Fibroblast of lung (primary cell): ENCODE data around the gene THSD7A.

Experiments
- EZH2 ChIP-seq: IDR thresholded peaks from 2 replicates; pipeline ENCODE4 v1.5.1; 2012; ENCODE audit warnings: low read length, control low read depth, mild to moderate bottlenecking; ENCODE audit errors: missing control alignments
- TF ChIP-seq, protein P1 (sequence below), 2 donors: IDR thresholded peaks in 1 of 2; conservative IDR thresholded peaks in 1 of 2; 1 replicate in 1 of 2; 2 replicates in 1 of 2; pipeline ENCODE4 v1.5.1; 2011 to 2012; ENCODE audit warnings: low read length in 2 of 2, control low read depth in 1 of 2, inconsistent platforms in 1 of 2, low read depth in 1 of 2, mild to moderate bottlenecking in 1 of 2

DNA sequence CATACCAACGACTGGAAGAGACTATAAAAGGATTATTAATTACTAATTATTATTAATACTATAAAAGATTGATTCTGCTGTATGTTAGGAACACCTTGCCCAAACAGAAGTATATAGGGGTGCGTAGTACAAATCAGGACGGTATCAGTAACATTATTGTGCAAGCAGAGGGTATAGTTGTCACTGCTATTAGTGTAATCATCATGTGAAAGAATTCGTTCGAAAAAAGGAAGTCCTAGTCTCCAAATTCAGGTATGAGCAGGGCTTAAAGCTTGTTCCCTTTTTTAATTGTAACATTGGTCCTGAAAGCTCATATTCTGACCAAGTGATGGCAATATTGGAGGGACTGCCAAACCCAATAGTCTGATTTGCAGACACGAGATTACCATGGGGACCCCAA, 81.8 kb downstream of the THSD7A start:
- TF ChIP-seq, protein P1, sequence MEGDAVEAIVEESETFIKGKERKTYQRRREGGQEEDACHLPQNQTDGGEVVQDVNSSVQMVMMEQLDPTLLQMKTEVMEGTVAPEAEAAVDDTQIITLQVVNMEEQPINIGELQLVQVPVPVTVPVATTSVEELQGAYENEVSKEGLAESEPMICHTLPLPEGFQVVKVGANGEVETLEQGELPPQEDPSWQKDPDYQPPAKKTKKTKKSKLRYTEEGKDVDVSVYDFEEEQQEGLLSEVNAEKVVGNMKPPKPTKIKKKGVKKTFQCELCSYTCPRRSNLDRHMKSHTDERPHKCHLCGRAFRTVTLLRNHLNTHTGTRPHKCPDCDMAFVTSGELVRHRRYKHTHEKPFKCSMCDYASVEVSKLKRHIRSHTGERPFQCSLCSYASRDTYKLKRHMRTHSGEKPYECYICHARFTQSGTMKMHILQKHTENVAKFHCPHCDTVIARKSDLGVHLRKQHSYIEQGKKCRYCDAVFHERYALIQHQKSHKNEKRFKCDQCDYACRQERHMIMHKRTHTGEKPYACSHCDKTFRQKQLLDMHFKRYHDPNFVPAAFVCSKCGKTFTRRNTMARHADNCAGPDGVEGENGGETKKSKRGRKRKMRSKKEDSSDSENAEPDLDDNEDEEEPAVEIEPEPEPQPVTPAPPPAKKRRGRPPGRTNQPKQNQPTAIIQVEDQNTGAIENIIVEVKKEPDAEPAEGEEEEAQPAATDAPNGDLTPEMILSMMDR (conservative IDR thresholded peaks at IDR 0.05 in 1 of 2, IDR thresholded peaks at IDR 0.05 in 1 of 2; ENCODE audit: low read depth in 1 of 2, low read length in 2 of 2) = no peak
- TF ChIP-seq EZH2 = no peak
